GM21381 (cell line): ENCODE data around the gene ERI2.

Experiments used
- ATAC-seq: cut with Tn5 transposase; IDR thresholded peaks from one replicate; pipeline ENCODE4 v1.9.1; 2021; ENCODE audit warnings: mild to moderate bottlenecking, moderate library complexity; ENCODE audit not compliant: unreplicated experiment

The ERI2 gene, protein sequence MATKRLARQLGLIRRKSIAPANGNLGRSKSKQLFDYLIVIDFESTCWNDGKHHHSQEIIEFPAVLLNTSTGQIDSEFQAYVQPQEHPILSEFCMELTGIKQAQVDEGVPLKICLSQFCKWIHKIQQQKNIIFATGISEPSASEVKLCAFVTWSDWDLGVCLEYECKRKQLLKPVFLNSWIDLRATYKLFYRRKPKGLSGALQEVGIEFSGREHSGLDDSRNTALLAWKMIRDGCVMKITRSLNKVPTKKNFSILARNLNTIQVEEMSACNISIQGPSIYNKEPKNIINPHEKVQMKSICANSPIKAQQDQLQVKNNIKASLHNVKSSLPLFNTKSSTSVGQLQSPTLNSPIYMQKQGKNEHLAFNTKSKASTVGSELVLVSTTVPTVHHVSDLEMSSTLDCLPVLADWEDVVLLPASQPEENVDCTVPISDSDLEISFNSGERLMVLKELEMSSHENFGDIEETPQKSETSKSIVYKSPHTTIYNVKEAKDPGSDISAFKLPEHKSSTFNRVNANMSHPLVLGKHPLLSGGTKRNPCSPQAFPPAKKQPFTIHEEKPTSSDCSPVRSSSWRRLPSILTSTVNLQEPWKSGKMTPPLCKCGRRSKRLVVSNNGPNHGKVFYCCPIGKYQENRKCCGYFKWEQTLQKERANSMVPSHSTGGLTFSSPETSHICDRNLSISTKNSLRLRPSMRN

DNA sequence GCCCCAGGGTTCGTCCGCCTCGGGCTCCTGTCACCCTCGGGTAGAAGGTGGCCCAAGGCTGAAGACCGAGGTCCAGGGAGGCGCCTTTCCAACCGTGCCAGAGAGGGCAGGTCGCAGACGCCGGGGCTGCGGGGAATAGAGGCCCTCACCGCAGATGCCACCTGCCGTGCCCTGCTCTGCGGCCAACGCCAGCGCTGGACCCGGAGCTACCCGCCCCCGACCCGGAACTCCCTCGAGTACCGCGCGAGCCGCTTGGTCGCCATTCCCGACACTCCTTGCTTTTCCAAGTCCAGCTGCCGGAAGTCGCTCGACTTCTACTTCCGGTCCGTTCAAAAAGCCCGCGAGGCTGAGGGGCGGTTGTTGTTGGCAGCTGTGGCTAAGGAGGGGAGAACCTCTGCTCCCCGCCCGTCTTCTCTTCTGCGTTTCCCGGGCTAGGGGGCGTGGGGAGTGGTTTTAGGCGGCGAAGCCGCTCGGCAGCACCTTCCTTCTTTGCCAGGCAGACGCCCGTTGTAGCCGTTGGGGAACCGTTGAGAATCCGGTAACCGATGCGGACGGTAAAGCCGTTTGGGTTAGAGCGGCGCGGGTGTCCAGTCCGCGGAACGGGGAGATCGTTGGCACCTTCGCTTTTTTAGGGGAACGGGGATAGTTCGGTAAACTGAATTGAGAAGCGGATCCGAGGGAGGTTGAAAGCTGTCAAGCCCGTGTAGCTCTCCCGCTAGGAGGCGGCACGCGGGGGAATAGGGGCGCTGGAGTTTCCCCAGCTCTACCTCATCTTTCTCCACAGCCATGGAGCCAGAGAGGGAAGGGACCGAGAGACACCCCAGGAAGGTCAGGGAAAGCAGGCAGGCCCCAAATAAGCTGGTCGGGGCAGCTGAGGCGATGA, at the start of gene ERI2, which contains the start of gene REXO5:
ERI2 (minus strand) TSS at position 305 of the 883 bp plus-strand sequence; CDS start at position 263, 42 bp downstream.
REXO5 (plus strand) TSS at position 360 of the 883 bp plus-strand sequence; CDS start at position 787, 427 bp downstream.
- peak; percentile 81 for ATAC-seq

DNA sequence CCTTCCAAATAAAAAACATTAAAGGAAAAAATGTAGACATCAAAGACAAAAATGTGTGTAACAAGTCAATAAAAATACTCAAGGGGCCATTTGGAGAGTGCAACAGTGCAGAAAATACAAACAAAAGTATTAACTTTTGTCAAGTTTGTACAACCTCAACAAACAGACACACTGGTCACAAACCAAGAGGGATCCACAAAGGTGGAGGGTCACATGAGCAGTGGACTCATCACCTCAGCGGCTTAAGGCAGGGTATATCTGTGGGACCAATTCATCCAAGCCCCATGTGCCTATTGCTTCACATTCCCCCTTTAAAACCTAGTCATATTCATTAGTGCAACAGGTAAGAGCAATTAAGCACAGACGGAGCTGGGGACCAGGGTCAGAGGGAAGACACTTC, 48.7 kb upstream of the ERI2 start:
- no peak for ATAC-seq

- ATAC-seq, result no peak
These were observed 47.8 kb upstream of the ERI2 start for GRCh38 chr16:20853981-20854620.

DNA sequence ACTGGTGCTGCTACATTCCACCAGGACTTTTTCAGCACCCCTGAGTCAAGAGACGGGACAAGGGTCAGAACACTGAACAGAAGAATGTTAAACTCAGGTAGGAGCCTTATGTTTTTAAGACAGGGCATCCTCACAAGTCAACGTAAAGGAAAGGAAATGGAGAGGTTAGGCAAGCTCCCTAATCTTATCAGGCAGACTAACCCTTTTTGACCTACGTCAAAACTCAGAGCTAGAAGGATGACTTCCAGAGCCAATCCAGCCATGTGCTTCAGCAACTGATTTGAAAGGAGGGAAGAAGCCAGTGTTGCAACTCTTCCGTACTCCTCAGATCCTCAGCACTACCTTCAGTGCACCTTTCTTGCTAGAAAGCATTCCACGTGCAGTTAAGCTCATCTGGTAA, 46.9 kb upstream of the ERI2 start:
- no peak for ATAC-seq

- no peak for ATAC-seq
These were observed 45.3 kb upstream of the ERI2 start for GRCh38 chr16:20851601-20852000.

DNA sequence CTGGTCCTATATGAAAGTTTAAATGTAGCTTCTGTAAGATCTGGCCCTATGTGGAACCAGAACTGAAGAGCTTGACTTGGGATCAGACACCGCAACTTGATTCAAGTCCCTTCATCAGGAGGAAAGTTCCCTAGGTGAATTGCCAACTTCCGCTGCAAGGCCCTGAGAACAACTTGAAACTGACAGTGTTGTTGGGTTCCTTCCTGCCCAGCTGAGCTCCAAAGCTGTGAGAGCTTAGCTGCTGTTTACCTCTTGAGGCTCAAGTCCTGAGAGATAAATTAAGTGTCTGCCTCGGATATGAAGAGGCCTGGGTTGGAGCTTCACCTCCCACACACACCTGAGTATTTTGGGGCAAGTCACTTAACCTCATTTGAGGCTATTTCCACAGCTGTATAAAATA, 44.7 kb upstream of the ERI2 start:
- ATAC-seq, result no peak

- no peak for ATAC-seq
These were observed 43.5 kb upstream of the ERI2 start for GRCh38 chr16:20849589-20850390.

GRCh38 chr16:20847550-20847949, 41.3 kb upstream of the ERI2 start:
- ATAC-seq, result no peak

DNA sequence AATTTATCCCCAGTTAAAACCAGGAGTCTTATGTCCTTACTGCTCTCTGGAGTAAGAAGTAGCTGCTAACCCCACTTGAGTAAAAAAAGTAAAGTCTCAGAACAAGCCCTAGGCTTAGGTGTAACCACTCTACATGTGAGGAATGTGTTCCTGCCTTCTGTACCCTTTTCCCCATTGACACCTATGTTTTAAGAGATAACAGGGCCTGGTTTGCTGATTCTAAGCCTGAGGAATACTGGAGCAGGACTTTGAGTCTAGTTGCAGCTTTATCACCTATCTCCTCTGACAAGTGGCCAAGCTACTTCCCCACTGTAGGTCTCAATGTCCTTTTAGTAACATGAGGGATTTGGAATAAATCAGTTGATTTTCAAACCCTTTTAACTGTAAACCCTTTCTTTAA, 40.3 kb upstream of the ERI2 start:
- no peak for ATAC-seq

GRCh38 chr16:20846030-20846429, 39.8 kb upstream of the ERI2 start:
- ATAC-seq, result no peak

GRCh38 chr16:20844588-20844987, 38.3 kb upstream of the ERI2 start:
- no peak for ATAC-seq

DNA sequence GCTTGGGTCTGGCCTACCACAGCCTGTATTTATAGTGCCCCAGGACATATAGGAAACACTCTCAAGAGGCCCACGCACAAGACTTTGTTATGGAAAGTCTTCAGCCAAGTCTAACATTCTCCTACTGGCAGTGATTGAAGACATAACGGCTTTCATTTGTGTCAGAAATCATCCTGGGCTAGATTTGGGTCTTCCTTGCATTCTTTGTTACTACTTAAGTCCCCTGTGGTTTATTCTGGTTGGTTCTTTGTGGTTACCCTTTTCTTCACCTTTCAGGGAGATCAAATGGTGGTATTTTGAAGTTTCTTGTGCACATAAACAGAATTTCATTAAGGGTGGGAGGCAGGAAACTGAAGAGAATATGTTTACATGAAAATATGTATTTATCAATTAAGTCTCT, 37.8 kb upstream of the ERI2 start:
- ATAC-seq, result no peak

- no peak for ATAC-seq
These were observed 33.2 kb upstream of the ERI2 start for GRCh38 chr16:20839504-20839903.

DNA sequence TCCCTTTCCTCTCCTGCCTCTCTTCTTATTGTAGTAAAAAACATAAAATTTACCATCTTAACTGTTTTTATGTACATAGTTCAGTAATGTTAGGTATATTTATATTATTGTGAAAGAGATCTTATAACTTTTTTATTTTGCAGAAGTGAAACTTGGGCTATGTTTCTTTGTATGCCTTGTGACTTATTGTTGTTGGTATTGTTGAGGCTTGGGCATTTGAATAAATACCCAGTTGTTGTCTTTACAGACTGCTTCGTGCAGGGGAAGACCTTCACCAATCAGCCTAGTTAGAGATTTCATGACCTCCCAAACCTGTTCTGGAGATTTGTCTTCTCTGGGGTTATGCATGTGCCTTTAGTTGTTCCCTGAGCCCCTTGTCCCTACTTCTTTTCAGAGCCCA, 32.0 kb upstream of the ERI2 start:
- ATAC-seq, result no peak

DNA sequence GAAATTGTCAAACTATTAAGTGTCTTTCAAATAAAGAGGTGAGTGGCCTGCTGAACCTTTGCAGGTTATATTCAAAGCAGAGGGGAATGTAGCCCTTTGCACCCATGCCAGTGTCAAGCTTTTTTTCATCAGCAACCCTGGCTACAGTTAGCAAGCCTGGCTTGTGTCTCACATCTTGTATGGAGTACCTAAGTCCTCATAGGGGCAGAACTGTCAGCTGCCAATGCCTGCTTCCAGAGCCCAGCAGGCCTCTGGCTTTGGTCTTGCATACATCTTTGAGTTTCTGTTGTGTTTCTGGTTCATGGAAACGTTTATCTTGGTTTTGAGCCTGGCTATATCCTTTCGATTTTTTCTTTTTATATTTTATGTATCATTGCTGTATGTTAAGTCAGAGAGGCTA, 26.8 kb upstream of the ERI2 start:
- no peak for ATAC-seq

DNA sequence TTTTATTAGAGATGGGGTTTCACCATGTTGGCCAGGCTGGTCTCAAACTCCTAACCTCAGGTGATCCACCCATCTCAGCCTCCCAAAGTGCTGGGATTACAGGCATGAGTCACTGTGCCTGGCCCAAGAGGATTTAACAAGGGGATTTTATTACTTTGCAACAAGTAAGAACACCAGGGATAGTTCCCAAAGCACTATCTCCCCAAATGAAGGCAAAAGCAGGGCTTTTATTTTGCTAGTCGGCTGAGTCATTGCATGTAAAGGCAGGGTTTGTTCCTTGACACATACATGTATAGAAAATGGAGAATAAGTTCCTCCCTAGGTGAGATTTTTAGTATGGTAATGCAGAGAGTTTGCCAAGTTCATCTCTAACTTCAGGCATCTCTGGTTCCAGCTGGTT, 24.1 kb upstream of the ERI2 start:
- ATAC-seq, result no peak

GRCh38 chr16:20829536-20829935, 23.3 kb upstream of the ERI2 start:
- no peak for ATAC-seq

- ATAC-seq, result no peak
These were observed 19.8 kb upstream of the ERI2 start for GRCh38 chr16:20826039-20826566.

DNA sequence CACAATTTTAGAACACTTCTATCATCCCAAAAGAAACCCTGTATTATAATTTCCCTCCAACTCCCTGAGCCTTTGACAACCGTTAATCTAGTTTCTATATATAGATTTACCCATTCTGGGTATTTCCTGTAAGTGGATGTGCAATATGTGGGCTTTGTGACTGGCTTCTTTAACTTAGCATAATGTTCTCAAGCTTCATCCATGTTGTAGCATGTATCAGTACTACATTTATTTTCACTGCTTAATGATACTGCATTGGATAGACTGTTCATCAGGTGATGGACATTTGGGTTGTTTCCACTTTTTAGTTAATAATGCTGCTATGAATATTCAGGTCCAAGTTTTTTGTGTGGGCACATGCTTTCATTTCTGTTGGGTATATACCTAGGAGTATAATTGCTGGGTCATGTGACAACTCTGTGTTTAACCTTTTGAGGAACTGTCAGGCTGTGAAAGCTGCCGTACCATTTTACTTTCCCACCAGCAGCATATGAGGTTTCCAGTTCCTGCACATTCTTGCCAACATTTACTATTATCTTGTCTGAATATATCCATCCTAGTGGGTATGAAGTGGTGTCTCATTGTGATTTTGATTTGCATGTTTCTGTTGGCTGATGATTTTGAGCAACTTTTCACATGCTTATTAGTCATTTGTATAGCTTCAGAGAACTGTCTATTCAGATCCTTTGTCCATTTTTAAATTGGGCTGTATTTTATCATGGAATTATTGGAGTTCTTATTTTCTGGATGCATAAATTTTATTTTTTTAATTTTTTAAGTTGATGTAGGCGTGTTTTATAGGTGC, 16.5 kb upstream of the ERI2 start:
- ATAC-seq, result no peak
